GM18502 (cell line): ENCODE results near the gene HMBS.

ENCODE experiments used
- ATAC-seq: cut with Tn5 transposase; IDR thresholded peaks from one replicate; pipeline ENCODE4 v1.9.1; 2021; ENCODE audit warnings: mild to moderate bottlenecking; ENCODE audit not compliant: unreplicated experiment, poor library complexity

The HMBS gene

DNA sequence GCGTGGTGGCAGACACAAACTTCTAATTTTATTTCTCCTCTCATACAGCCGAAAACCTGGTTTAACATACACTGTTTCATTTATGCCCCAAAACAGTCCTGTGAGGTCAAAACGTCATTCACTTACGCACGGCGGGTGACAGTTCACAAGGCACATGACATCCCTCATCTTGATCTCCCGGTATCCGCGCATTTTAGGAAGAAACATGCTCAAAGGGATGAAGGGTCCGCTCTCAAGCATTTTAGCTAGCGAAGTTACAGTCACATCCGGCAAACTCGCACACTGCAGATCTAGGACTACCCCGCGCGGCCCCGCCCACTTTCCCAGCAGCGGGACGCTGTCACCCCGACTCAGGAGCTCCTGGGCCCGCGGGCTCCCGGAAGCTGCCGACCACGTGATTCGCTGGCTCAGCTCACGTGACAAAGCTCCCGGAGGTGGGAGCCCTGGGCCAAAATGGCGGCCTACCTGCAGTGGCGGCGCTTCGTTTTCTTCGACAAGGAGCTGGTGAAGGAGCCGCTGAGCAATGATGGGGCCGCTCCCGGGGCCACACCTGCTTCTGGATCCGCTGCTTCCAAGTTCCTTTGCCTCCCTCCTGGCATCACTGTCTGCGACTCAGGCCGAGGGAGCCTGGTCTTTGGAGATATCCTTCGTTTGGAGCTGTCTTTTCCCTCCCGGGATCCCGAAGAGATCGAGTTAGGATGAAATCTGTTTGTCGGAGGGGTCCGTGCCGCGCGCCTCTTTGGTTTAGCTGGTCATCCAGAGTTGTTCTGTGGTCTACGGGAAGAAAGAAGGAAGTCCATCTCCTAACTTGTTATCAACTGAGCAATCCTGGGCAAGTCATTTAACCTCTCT is 17.1 kb upstream of the HMBS start, which contains the start of gene VPS11:
TSS of gene VPS11 (plus strand) at position 448 of the 852 bp plus-strand sequence. CDS start at position 454, 6 bp downstream.
- ATAC-seq: peak; percentile 90

DNA sequence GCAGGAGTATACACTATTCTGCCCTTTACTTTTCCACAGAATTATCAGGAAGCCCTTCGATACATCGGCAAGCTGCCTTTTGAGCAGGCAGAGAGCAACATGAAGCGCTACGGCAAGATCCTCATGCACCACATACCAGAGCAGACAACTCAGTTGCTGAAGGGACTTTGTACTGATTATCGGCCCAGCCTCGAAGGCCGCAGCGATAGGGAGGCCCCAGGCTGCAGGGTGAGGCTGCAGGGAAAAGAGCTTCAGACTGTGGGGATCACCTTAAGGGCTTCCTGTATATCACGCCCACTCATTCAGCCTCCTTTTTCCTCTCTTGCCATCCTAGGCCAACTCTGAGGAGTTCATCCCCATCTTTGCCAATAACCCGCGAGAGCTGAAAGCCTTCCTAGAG is 6.8 kb upstream of the HMBS start:
- no peak for ATAC-seq

DNA sequence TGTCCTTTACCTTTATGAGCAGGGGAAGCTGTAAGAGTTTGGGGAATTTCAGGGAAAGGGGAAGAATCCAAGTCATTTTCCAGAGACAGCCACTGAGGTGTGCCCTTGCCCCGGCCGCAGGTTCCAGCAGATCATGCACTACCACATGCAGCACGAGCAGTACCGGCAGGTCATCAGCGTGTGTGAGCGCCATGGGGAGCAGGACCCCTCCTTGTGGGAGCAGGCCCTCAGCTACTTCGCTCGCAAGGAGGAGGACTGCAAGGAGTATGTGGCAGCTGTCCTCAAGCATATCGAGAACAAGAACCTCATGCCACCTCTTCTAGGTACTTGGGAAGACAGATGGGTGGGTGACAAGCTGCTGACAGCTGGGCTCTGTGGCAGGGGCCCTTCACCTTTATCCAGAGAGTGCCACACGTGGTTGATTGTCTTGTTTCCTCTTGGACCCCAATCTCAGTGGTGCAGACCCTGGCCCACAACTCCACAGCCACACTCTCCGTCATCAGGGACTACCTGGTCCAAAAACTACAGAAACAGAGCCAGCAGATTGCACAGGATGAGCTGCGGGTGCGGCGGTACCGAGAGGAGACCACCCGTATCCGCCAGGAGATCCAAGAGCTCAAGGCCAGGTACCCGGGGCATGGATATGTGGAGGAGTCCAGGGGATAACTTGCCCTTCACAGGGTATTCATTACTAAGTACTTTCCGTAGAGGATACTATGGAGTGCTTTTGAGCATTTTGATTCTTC is 5.8 kb upstream of the HMBS start:
- ATAC-seq: no peak

DNA sequence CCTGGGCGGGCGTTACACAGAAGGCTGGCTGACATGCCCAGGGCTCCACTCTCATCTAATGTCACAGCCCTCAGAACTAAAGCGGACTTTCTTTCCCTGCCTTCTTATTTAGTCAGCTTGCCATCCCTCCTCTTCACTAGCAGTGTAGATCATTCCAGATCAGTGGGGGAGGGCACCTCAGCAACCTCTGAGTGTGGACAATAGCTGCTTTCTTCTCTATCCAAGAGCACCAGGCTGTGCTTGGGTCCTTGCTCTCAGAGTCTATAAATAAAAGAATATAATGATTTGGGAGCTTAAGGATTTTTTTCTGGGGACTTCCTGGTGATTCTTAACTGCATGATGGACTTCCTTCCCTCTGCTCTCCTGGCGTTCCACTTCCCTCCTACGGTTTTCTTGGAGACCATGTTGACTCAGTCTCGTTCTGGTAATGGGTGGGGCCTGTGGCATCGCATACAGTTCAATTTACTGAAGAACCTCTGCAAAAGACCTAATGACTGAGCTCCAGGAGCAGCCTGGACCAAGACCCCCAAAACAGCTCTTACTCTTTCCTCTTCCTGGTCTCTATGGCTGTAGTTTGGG is 2.9 kb upstream of the HMBS start:
- no peak for ATAC-seq

DNA sequence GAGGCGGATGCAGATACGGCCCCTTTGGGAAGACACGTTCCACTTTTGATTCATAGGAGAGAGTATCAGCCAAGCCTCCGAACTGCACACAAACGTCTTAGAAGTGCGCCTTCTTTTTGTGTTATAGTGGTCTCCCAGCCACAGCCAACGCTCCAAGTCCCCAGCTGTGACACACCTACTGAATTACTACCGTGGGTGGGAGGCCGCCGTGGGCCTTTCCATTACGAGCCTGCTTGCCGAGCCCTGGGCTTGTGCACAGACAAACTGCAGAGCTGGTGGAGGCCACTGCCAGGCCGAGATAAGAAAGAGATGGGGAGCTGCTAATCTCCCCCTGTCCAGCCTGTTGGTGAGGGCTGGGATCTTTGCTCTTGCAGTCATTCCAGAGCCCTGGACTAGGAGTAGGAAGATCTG is 761 bp downstream of the HMBS start:
- peak; percentile 12 for ATAC-seq

DNA sequence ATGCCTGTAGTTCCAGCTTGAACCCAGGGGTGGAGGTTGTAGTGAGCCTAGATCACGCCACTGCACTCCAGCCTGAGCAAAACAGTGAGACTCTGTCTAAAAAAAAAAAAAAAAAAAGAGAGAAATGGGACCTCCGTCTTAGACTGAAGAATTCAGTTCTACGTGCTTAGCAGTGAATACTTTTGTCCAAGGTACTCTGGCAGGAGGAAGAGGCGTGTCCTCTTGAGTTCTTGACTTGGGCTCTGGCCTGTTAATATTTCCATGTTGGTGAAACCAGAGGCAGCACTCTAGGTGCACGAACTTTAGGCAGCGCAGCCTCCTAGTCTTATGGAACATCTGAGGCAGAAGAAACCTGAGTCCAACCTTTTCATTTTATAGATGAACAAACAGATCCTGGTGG is 2.4 kb downstream of the HMBS start:
- no peak for ATAC-seq

DNA sequence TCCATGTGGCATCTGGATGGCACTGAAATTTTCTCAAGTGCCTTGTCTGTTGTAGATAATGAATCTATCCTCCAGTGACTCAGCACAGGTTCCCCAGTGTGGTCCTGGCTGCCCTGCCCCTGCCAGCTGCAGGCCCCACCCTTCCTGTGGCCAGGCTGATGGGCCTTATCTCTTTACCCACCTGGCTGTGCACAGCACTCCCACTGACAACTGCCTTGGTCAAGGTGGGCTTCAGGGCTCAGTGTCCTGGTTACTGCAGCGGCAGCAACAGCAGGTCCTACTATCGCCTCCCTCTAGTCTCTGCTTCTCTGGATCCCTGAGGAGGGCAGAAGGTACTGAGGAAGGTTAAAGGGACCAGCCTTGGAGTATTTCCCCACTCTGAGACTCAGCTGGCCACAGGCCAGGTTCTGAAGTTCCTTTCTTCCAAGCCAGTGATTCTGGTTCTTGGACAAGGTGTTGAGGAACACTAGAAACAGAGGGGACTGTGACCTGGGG is 3.1 kb downstream of the HMBS start:
- no peak for ATAC-seq

DNA sequence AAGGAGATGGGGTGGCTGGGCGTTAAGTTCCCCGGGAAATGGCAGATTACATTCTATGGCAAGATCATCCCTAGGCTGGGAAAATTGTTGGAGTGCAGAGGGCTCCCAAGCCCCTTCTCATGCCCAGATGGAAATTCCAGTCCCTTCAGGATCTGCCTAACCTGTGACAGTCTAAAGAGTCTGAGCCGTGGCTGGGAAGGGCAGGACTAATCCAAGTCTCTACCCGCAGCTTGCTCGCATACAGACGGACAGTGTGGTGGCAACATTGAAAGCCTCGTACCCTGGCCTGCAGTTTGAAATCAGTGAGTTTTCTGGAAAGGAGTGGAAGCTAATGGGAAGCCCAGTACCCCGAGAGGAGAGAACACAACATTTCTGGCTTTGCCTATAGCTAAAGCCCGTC is 3.7 kb downstream of the HMBS start:
- no peak for ATAC-seq

DNA sequence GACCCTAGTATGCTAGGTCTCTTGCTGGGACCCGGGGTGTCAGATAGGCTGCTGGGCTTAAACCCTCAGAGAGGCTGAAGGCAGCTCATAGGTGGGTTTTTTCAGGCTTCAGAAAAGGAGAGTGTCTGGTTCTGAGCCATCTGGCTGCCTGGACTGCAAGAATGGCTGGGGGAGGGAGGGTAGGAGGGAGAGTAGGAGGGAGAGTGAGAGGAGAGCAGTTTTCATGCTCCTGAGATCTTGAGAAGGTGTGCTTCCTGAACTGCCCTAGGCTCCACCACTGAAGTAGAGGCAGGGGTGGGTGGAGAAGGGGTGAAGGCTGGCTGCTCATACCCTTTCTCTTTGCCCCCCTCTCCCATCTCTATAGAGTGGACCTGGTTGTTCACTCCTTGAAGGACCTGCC is 4.6 kb downstream of the HMBS start:
- ATAC-seq: no peak

DNA sequence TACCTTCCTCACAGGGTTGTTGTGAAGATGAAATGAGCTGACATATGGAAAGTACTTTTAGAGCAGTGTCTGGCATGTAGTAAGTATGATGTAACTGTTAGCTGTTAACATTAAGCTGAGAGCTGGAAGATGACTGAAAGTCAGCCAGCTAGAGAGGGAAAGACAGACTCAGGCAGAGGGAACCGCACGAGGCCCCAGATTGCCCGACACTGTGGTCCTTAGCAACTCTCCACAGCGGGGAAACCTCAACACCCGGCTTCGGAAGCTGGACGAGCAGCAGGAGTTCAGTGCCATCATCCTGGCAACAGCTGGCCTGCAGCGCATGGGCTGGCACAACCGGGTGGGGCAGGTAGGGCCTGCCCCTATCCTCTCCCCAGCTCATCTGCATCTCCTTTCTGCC is 6.5 kb downstream of the HMBS start:
- no peak for ATAC-seq

DNA sequence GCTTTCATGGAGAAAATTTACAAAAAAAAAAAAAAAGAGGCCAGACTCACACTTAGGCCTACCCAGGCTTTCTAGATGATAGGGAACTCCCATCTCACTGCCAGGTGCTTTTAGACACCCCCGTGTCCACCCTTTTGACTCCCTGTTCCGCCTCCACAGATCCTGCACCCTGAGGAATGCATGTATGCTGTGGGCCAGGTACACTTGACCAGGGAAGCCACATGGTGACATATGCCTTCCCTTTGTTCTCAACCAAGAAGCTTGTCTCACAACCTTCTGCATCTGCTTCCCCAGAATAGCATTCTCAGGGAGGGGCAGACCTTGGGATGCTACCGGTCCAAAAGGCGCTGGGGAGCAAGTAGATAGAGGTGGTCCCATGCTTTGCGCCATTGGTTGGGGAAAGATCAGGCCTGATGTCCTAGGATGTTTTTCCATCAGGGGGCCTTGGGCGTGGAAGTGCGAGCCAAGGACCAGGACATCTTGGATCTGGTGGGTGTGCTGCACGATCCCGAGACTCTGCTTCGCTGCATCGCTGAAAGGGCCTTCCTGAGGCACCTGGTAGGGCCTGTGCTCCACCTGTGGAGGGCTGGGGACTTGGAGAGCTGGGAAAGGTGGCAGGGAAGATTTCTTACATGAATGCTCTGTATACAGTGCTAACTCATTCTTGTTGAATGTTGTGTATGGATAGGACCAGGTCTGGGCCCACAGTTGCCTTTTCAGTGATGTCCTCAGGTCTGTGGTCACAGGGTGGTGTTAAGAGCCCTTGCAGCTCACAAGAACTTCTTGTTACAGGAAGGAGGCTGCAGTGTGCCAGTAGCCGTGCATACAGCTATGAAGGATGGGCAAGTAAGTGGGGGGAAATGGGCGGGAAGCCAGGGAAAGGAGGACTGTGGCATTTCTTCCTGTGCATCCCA is 7.5 kb downstream of the HMBS start:
- ATAC-seq: no peak

DNA sequence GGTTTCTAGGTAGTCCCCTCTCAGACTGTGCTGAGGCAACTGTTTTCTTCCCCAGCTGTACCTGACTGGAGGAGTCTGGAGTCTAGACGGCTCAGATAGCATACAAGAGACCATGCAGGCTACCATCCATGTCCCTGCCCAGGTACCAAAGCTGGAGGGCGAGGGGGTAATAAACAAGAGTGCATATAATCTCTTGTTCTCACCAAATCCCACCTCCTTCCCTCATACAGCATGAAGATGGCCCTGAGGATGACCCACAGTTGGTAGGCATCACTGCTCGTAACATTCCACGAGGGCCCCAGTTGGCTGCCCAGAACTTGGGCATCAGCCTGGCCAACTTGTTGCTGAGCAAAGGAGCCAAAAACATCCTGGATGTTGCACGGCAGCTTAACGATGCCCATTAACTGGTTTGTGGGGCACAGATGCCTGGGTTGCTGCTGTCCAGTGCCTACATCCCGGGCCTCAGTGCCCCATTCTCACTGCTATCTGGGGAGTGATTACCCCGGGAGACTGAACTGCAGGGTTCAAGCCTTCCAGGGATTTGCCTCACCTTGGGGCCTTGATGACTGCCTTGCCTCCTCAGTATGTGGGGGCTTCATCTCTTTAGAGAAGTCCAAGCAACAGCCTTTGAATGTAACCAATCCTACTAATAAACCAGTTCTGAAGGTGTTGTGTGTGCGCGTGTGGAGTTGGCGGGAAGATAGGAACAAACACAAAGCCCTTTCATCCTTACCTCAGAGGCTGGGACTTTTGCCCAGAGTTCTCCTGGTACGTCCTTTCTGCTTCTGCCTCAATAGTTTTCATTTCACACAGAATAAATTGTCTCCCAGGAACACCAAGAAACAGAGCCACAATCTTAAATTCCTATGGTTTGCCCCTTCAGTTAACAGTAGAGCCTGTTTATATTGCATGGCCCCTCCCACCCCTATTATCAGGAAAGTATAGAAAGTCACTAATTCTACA is 8.5 kb downstream of the HMBS start:
- ATAC-seq: no peak

DNA sequence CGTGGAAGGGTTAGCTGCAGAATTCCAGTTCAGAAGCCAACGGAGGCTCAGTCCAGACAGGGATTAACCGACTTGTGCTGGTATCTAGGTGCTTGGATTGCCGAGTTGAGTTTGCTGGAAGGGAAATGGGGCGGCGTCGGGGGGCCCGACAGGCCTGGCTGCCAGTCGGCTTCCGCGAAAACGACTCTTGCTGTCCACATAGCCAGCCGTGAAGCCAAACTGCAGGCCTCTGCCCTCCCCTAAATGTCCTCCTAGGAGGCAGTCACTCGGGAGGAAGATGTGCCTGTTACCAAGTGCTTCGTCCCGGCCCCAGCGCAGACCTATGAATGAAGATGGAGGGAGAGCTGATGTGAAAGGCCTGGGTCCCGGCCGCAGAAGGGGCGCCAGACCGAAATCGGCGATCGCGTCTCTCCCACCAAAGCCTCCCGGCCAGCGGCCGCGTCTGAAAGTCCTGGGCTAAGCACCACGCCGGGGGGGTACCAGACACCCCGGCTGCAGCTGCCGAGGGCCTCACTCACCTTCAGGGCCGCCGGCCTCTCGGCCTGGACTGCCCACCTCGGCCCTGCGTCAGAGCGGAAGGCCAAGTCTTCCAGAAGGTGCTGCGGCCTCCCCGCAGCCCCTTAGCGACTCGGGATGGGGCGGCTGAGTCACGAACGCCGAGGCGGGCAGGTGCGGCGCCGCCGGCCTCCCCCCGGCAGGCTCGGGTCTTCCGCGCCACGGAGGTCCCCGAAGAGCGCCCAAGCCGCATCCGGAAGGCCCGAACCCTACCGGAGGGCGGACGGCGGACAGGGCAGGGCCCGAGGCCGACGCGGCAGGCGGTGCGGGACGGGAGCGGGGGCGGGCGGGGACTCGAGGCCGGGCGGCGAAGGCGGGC is 9.5 kb downstream of the HMBS start:
- peak; percentile 9 for ATAC-seq

DNA sequence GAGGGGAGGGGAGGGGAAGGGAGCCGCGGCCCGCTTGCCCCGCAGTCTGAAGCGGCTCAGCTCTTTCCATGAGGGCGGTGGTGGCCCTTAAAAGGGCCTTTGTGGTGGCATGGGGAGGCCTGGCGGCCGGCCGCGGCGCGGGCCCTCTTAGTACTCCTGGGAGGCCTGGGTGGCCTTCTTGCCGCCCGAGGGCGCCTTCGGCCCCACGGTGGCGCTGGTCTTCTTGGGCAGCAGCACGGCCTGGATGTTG is 10.1 kb downstream of the HMBS start:
- peak; percentile 34 for ATAC-seq

DNA sequence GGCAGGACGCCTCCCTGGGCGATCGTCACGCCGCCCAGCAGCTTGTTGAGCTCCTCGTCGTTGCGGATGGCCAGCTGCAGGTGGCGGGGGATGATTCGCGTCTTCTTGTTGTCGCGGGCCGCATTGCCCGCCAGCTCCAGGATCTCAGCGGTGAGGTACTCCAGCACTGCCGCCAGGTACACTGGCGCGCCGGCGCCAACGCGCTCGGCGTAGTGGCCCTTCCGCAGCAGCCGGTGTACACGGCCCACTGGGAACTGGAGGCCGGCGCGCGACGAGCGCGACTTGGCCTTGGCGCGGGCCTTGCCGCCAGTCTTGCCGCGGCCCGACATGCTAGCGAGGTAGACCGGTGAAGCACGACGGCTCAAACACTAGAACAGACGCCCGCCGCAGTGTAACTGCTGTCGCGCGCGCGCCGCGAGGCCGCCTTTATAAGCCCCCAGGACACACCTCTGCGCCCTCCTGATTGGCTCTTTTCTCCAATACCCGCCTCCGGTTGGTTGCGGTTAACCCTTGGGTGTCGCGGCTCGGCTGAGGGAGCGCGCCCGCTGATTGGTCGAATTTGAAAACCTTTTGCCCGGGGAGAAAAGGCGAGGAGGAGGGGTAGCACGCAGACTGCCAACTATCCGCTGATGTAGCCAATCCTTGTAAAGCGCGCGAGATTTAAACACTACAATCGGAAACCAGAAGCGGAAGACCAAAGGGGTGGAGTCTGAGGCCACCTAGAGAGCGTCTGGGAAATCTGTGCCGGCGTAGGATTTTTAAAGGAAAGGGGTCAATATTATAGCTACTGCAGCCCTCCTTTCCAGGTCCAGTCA is 10.6 kb downstream of the HMBS start:
- peak; percentile 81 for ATAC-seq

DNA sequence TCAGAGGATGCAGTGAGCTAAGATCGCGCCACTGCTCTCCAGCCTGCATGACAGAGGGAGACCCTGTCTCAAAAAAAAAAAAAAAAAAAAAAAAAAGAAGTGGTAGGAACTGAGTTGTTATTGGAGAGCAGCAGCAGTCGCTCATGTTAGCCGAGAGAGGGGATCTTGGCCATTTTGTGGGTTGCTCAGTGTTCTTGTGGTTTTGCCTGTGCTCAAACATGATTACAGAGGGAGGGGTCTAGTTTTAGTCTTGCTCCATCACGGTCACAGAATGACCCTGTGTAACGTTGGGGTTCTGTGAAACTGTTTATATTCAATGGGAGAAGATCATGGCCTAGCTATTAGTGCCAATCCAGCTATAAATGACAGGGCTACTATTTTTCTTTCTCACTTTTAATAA is 15.0 kb downstream of the HMBS start:
- no peak for ATAC-seq

DNA sequence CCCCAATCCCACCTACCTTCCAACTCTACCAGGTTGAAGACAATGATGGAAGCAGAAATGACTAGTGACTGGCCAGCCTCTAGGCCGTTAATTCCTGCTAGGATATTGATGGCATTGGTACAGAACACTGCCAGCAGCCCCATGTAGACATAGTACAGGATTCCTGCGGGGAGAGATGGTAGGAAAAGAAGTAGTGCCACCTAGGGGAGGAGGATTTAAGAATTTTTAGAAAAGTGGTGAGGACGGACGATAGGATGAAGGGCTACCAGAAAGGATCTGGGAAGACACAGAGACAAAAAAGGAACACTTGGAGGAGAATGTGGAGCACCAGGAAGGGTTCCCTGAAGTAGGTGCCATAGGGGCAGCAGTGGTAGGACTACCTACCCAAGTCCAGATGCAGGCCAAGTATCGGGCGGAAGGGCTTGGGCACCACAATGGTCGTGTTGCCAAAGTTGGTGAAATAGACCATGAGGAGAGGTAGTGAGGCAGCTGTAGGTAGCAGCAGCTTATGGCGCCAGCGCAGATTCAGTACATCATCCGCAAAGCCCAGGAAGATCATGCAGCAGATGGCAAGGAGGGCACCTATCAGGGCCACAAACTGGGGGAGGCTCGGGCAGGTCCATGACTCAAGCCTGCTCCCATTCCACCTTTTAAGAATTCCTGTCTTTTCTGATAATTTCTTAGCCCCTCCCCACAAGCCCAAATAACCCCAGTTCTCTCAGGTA is 15.7 kb downstream of the HMBS start:
- no peak for ATAC-seq
